ENCODE measurements around the gene MICALL1. TPM values are rescaled to one million over a fixed set of nuclear protein-coding genes. Genes with fewer than 3 reads are reported as not detected.

The MICALL1 gene
- 28.4 and 36.7 TPM in 2 replicates for total RNA-seq (2012; rRNA removed)

GRCh38 chr22:37905534-37906363 is at the start of gene MICALL1:
MICALL1 (plus strand) TSS chr22:37906297; CDS start chr22:37906423, 126 bp downstream.
- Histone ChIP-seq H3K9ac (ENCODE audit: low read depth, low read length) (peak within 1 kb of the TSS; percentile 90), H3K9me3 (replicated peaks; ENCODE audit: low read length) (no peaks in the 10 kb centered on the region)

GRCh38 chr22:37860796-37861421 is 45.2 kb upstream of the MICALL1 start:
- Histone ChIP-seq H3K36me3 (ENCODE audit: insufficient read depth, low read length) (peaks cover 68% of the 10 kb centered on the region), H3K4me1 (ENCODE audit: control insufficient read depth, insufficient read depth, low read length) (peaks cover 11% of the 10 kb centered on the region), H3K9ac (ENCODE audit: low read depth, low read length) (peak overlapping the region; percentile 11), H3K9me3 (replicated peaks; ENCODE audit: low read length) (no peaks in the 10 kb centered on the region), H3K4me2 (ENCODE audit: low read length) (no peak overlapping the region), H3K4me3 (ENCODE audit: low read length) (no peak overlapping the region), H3K27me3 (ENCODE audit: control insufficient read depth, insufficient read depth, low read length) (no peaks in the 10 kb centered on the region)

More at GRCh38 chr22:37905534-37906363, at the start of gene MICALL1:
- Histone ChIP-seq H3K4me1 (ENCODE audit: control insufficient read depth, insufficient read depth, low read length) (peaks cover 29% of the 10 kb centered on the region), H3K36me3 (ENCODE audit: insufficient read depth, low read length) (no peaks in the 10 kb centered on the region), H3K27me3 (ENCODE audit: control insufficient read depth, insufficient read depth, low read length) (no peaks in the 10 kb centered on the region), H3K4me2 (ENCODE audit: low read length) (peak within 1 kb of the TSS; percentile 90), H3K4me3 (ENCODE audit: low read length) (peak within 1 kb of the TSS; percentile 73)

GRCh38 chr22:37862570-37863325 is 43.3 kb upstream of the MICALL1 start:
- H3K27me3 ChIP-seq (ENCODE audit: control insufficient read depth, insufficient read depth, low read length), result no peaks in the 10 kb centered on the region
- peaks cover 59% of the 10 kb centered on the region for H3K36me3 ChIP-seq (ENCODE audit: insufficient read depth, low read length)
- H3K9ac ChIP-seq (ENCODE audit: low read depth, low read length), result no peak overlapping the region
- no peaks in the 10 kb centered on the region for H3K9me3 ChIP-seq (replicated peaks; ENCODE audit: low read length)
- H3K4me2 ChIP-seq (ENCODE audit: low read length), result no peak overlapping the region
- H3K4me3 ChIP-seq (ENCODE audit: low read length), result no peak overlapping the region
- peaks cover 11% of the 10 kb centered on the region for H3K4me1 ChIP-seq (ENCODE audit: control insufficient read depth, insufficient read depth, low read length)

- no peaks in the 10 kb centered on the region for H3K27me3 ChIP-seq (ENCODE audit: control insufficient read depth, insufficient read depth, low read length)
- no peaks in the 10 kb centered on the region for H3K9me3 ChIP-seq (replicated peaks; ENCODE audit: low read length)
- H3K9ac ChIP-seq (ENCODE audit: low read depth, low read length), result no peak overlapping the region
- peaks cover 65% of the 10 kb centered on the region for H3K36me3 ChIP-seq (ENCODE audit: insufficient read depth, low read length)
- no peak overlapping the region for H3K4me2 ChIP-seq (ENCODE audit: low read length)
- peaks cover 6% of the 10 kb centered on the region for H3K4me1 ChIP-seq (ENCODE audit: control insufficient read depth, insufficient read depth, low read length)
- no peak overlapping the region for H3K4me3 ChIP-seq (ENCODE audit: low read length)
Measured at GRCh38 chr22:37865510-37865909, 40.6 kb upstream of the MICALL1 start.

- no peak overlapping the region for H3K4me3 ChIP-seq (ENCODE audit: low read length)
- no peaks in the 10 kb centered on the region for H3K27me3 ChIP-seq (ENCODE audit: control insufficient read depth, insufficient read depth, low read length)
- no peak overlapping the region for H3K4me2 ChIP-seq (ENCODE audit: low read length)
- H3K4me1 ChIP-seq (ENCODE audit: control insufficient read depth, insufficient read depth, low read length), result no peaks in the 10 kb centered on the region
- H3K9me3 ChIP-seq (replicated peaks; ENCODE audit: low read length), result no peaks in the 10 kb centered on the region
- peaks cover 64% of the 10 kb centered on the region for H3K36me3 ChIP-seq (ENCODE audit: insufficient read depth, low read length)
- H3K9ac ChIP-seq (ENCODE audit: low read depth, low read length), result no peak overlapping the region
Measured at GRCh38 chr22:37870273-37870672, 35.8 kb upstream of the MICALL1 start.

- H3K4me2 ChIP-seq (ENCODE audit: low read length), result no peak overlapping the region
- no peaks in the 10 kb centered on the region for H3K9me3 ChIP-seq (replicated peaks; ENCODE audit: low read length)
- no peaks in the 10 kb centered on the region for H3K27me3 ChIP-seq (ENCODE audit: control insufficient read depth, insufficient read depth, low read length)
- peaks cover 53% of the 10 kb centered on the region for H3K36me3 ChIP-seq (ENCODE audit: insufficient read depth, low read length)
- H3K9ac ChIP-seq (ENCODE audit: low read depth, low read length), result peak overlapping the region; percentile 4
- peaks cover 20% of the 10 kb centered on the region for H3K4me1 ChIP-seq (ENCODE audit: control insufficient read depth, insufficient read depth, low read length)
- no peak overlapping the region for H3K4me3 ChIP-seq (ENCODE audit: low read length)
Measured at GRCh38 chr22:37880668-37881440, 25.2 kb upstream of the MICALL1 start.

GRCh38 chr22:37884420-37884819 is 21.7 kb upstream of the MICALL1 start:
- no peaks in the 10 kb centered on the region for H3K27me3 ChIP-seq (ENCODE audit: control insufficient read depth, insufficient read depth, low read length)
- peaks cover 26% of the 10 kb centered on the region for H3K4me1 ChIP-seq (ENCODE audit: control insufficient read depth, insufficient read depth, low read length)

GRCh38 chr22:37887584-37888378 is 18.3 kb upstream of the MICALL1 start:
- Histone ChIP-seq H3K27me3 (ENCODE audit: control insufficient read depth, insufficient read depth, low read length) (no peaks in the 10 kb centered on the region), H3K4me3 (ENCODE audit: low read length) (no peak overlapping the region), H3K4me1 (ENCODE audit: control insufficient read depth, insufficient read depth, low read length) (peaks cover 16% of the 10 kb centered on the region), H3K4me2 (ENCODE audit: low read length) (no peak overlapping the region), H3K9ac (ENCODE audit: low read depth, low read length) (no peak overlapping the region), H3K36me3 (ENCODE audit: insufficient read depth, low read length) (peaks cover 41% of the 10 kb centered on the region), H3K9me3 (replicated peaks; ENCODE audit: low read length) (no peaks in the 10 kb centered on the region)

More at GRCh38 chr22:37884420-37884819, 21.7 kb upstream of the MICALL1 start:
- Histone ChIP-seq H3K4me3 (ENCODE audit: low read length) (no peak overlapping the region), H3K36me3 (ENCODE audit: insufficient read depth, low read length) (peaks cover 47% of the 10 kb centered on the region), H3K4me2 (ENCODE audit: low read length) (no peak overlapping the region), H3K9ac (ENCODE audit: low read depth, low read length) (no peak overlapping the region), H3K9me3 (replicated peaks; ENCODE audit: low read length) (no peaks in the 10 kb centered on the region)

GRCh38 chr22:37891926-37892325 is 14.2 kb upstream of the MICALL1 start:
- H3K27me3 ChIP-seq (ENCODE audit: control insufficient read depth, insufficient read depth, low read length), result no peaks in the 10 kb centered on the region
- H3K4me3 ChIP-seq (ENCODE audit: low read length), result no peak overlapping the region
- H3K4me1 ChIP-seq (ENCODE audit: control insufficient read depth, insufficient read depth, low read length), result peaks cover 6% of the 10 kb centered on the region
- H3K4me2 ChIP-seq (ENCODE audit: low read length), result no peak overlapping the region
- H3K36me3 ChIP-seq (ENCODE audit: insufficient read depth, low read length), result peaks cover 31% of the 10 kb centered on the region
- no peaks in the 10 kb centered on the region for H3K9me3 ChIP-seq (replicated peaks; ENCODE audit: low read length)
- H3K9ac ChIP-seq (ENCODE audit: low read depth, low read length), result no peak overlapping the region

GRCh38 chr22:37892566-37893335 is 13.3 kb upstream of the MICALL1 start:
- Histone ChIP-seq H3K36me3 (ENCODE audit: insufficient read depth, low read length) (peaks cover 23% of the 10 kb centered on the region), H3K4me1 (ENCODE audit: control insufficient read depth, insufficient read depth, low read length) (peaks cover 7% of the 10 kb centered on the region), H3K4me3 (ENCODE audit: low read length) (no peak overlapping the region)

More at GRCh38 chr22:37892566-37893335, 13.3 kb upstream of the MICALL1 start:
- no peak overlapping the region for H3K4me2 ChIP-seq (ENCODE audit: low read length)
- H3K9me3 ChIP-seq (replicated peaks; ENCODE audit: low read length), result no peaks in the 10 kb centered on the region
- no peak overlapping the region for H3K9ac ChIP-seq (ENCODE audit: low read depth, low read length)
- H3K27me3 ChIP-seq (ENCODE audit: control insufficient read depth, insufficient read depth, low read length), result no peaks in the 10 kb centered on the region
